MG63 (cell line): ENCODE measurements around the gene CXCR5. TPM values are rescaled to one million over a fixed set of nuclear protein-coding genes. Genes with fewer than 3 reads are reported as not detected.
"Not testable (repeated sequence)": the region's sequence is repeated elsewhere in the genome, so short reads cannot be mapped to it uniquely, and the experiment has no call there.

Source experiments
- DNase-seq: peaks from one replicate; pipeline ENCODE4 v3.0.0-alpha.2; 2020
- H3K27me3 ChIP-seq: fragments of 250-450 bp; sonication (Bioruptor Pico); 2 replicates; pipeline ENCODE4 v1.5.1; 2020; ENCODE audit warnings: mild to moderate bottlenecking, moderate library complexity
- H3K36me3 ChIP-seq: fragments of 250-450 bp; sonication (Bioruptor Pico); 2 replicates; pipeline ENCODE4 v1.5.1; 2020; ENCODE audit warnings: mild to moderate bottlenecking, moderate library complexity
- H3K4me3 ChIP-seq: fragments of 250-450 bp; sonication (Bioruptor Pico); 2 replicates; pipeline ENCODE4 v1.5.1; 2020; ENCODE audit warnings: mild to moderate bottlenecking, moderate library complexity
- H3K9me3 ChIP-seq: fragments of 250-450 bp; sonication (Bioruptor Pico); 2 replicates; pipeline ENCODE4 v1.5.1; 2020; ENCODE audit warnings: mild to moderate bottlenecking, moderate library complexity
- total RNA-seq: library from RNA; depleted of rRNA; stranded (reverse); fragments of >200 nt; shearing (Covaris generic); gene quantifications from 2 replicates; pipeline ENCODE4 v1.2.3, GENCODE V29; 2014; ENCODE audit warnings: low replicate concordance; rRNA removed

CXCR5 gene, protein sequence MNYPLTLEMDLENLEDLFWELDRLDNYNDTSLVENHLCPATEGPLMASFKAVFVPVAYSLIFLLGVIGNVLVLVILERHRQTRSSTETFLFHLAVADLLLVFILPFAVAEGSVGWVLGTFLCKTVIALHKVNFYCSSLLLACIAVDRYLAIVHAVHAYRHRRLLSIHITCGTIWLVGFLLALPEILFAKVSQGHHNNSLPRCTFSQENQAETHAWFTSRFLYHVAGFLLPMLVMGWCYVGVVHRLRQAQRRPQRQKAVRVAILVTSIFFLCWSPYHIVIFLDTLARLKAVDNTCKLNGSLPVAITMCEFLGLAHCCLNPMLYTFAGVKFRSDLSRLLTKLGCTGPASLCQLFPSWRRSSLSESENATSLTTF
- total RNA-seq, result not detected in 2 replicates

DNA sequence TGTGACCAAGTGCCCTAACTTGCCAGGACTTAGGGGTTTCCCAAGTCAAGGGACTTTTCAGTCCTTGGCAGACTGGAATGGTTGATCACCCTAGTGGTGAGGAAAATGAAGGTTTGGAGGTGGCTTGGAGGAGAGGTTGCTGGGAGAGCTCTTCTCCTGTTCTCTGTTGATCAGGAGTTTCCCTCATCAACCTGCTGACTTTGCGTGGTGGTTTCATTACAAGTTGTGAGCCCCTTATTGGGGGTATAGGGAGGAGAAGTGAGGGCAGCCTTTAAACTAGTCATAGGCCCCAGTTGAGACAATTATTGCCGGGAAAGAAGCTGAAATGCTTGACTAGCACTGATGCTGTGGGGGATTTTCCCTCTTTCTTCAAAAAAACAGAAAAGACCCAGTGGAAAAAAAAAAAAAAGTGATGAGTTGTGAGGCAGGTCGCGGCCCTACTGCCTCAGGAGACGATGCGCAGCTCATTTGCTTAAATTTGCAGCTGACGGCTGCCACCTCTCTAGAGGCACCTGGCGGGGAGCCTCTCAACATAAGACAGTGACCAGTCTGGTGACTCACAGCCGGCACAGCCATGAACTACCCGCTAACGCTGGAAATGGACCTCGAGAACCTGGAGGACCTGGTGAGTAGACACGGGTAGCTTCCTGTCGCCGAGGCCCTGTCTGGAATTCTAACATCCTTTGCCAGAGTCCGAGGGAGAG is at the start of gene CXCR5:
Gene CXCR5 (plus strand): TSS at position 525 of the 704 bp plus-strand sequence. CDS start 50 bp downstream, at position 575.
- Histone ChIP-seq H3K27me3 (no peaks in the 10 kb centered on the region), H3K4me3 (no peak within 1 kb of the TSS), H3K36me3 (no peaks in the 10 kb centered on the region), H3K9me3 (no peaks in the 10 kb centered on the region)
- no peak for DNase-seq

DNA sequence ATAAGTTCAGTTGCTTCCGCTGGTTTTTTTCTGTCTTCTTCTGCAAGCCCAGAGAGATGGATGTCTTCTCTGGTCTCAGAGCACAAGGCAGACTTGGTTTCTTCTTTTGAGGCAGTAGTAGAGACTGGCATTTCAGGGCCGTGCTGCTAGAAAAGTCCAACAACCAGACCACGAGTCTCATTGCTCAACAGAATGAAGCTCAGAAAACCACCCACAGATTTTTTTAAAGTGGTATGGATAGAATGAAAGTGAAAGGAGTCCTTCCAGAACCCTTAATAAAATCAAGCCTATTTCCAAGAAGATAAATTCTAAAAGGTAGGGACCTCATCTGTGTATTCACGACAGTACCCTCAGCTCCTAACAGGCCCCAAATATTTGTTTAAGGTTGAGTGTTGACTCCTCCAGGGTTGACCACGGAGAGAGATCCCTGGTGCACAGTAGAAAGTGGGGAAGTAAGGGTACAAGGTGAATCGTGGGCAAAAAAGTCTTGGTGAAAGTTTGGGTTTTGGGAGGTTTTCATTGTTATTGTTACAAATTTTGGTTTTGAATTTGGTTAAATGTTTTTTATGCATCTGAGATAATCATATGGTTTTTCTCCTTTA is 49.2 kb upstream of the CXCR5 start:
- no peak overlapping the region for H3K4me3 ChIP-seq
- no peak for DNase-seq
- no peaks in the 10 kb centered on the region for H3K27me3 ChIP-seq
- H3K9me3 ChIP-seq, result no peaks in the 10 kb centered on the region
- no peaks in the 10 kb centered on the region for H3K36me3 ChIP-seq

DNA sequence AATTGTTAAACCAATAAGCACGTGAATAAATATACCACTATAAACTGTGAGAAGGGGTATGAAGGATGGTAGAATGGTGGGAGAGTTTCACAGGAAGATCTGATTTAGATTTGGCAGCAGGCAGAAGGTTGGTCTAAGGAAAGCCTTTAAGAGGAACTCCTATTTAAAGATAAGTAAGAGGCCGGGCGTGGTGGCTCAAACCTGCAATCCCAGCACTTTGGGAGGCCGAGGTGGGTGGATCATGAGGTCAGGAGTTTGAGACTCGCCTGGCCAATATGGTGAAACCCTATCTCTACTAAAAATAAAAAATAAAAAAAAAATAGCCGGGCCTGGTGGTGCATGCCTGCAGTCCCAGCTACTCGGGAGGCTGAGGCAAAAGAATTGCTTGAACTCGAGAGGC is 45.8 kb upstream of the CXCR5 start:
- Histone ChIP-seq H3K27me3 (no peaks in the 10 kb centered on the region), H3K4me3 (no peak overlapping the region), H3K36me3 (no peaks in the 10 kb centered on the region), H3K9me3 (no peaks in the 10 kb centered on the region)
- no peak for DNase-seq

DNA sequence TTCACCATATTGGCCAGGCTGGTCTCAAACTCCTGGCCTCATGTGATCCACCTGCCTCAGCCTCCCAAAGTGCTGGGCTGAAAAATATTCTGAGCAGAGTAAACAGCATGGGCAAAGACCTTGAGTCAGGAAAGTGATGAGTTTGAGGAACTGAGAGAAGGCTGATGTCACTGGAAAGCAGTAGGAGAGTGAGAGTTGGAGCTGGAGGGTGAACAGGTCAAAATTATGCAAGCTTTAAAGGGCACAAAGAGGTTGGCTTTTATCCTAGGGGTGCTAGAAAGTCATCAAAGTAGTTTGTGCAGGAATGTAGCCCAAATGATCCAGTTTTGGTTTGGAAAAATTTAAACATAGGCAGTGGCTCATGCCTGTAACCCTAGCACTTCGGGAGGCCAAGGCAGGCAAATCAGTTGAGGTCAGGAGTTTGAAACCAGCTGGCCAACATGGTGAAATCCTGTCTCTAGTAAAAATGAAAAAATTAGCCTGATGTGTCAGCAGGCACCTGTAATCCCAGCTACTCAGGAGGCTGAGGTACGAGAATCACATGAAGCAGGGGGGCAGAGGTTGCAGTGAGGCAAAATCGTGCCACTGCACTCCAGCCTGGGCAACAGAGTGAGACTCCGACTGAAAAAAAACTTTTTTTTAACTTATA is 44.7 kb upstream of the CXCR5 start:
- Histone ChIP-seq H3K4me3 (no peak overlapping the region), H3K9me3 (no peaks in the 10 kb centered on the region), H3K27me3 (no peaks in the 10 kb centered on the region), H3K36me3 (no peaks in the 10 kb centered on the region)
- peak; percentile 61 for DNase-seq

DNA sequence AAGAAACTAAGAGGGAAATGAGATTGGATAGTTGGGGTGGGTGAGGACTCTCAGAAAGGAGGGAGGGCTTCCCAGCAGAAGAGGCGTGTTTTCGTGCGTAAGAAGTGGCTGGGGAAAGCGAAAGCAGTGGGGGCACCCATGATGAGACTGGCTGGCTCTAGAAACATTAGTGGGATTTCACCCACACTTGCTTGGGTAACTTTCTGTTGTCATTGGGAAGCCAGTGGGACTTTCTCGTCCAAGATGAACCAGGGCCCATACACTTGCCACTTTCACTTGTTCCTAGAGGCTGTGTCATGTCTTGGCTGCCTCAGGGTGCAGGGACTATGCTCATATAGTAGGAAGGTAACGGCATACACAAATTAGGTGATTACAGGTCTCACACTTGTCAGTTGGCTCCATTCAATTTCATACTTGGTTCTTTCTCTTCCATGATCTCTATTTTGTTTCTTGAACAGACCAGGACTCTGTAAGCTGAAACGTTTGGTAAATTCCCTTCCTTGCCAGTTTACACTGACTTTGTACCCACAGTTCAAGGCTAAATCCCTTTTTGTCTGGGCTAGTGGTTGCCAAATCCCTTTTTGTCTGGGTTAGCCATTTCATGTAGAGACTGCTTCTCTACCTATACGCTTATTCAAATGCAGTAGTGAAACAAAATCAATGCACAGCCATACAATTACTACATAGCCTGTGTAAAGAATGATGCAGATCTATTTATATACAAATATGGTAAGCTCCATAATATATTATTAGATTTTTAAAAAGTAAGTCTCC is 42.0 kb upstream of the CXCR5 start:
- H3K27me3 ChIP-seq, result no peaks in the 10 kb centered on the region
- no peaks in the 10 kb centered on the region for H3K9me3 ChIP-seq
- no peak for DNase-seq
- no peak overlapping the region for H3K4me3 ChIP-seq
- no peaks in the 10 kb centered on the region for H3K36me3 ChIP-seq

DNA sequence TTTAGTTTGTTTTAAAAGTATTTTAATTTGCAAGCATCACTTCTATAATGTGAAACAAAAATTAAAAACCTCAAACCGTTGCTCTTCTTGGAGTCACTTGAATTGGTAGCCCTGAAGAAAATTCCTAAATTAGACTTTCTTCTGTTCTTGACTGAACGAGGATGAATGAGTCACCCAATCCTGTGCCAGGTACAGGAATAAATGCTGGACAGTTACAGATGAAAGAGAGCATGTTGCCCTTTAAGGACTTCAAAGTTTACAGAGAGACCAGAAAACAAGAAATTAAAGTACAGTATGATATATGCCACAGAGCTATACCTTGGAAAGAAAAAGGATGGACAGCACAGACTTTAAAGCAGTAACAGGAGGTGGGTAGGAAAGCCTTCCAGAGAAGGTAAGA is 41.3 kb upstream of the CXCR5 start:
- Histone ChIP-seq H3K4me3 (no peak overlapping the region), H3K9me3 (no peaks in the 10 kb centered on the region), H3K36me3 (no peaks in the 10 kb centered on the region), H3K27me3 (no peaks in the 10 kb centered on the region)
- peak; percentile 59 for DNase-seq

DNA sequence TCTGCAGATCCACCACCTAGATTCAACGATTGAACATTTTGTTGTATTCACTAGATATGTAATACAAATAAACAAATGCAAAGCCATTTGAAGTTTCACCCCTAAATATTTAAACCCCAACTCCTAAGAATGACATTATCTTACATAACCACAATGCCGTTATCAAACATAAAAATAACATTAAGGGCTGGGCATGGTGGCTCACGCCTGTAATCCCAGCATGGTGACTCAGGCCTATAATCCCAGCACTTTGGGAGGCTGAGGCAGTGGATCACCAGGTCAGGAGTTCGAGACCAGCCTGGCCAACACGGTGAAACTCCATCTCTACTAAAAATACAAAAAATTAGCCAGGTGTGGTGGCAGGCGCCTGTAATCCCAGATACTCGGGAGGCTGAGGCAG is 40.8 kb upstream of the CXCR5 start:
- DNase-seq, H3K4me3 ChIP-seq, H3K27me3 ChIP-seq, H3K9me3 ChIP-seq, H3K36me3 ChIP-seq: not testable (repeated sequence)

DNA sequence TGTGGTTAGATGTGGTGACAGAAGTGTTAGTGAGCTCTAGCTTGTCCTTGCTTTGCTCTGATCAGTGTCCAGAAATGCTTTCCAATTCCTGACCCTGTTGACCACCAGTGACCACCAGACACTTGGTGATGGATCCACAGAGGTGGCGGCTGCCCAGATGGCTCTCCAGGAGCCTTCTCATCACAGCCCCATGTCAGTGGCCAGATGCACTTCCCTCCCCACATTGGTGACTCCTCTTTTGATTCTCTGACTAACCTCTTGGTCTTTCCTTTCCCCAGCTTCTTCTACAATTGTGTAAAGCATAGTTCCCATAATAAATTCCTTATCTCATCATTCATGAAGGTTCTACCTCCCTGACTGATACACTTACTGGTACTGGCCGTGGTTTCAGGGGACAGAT is 40.1 kb upstream of the CXCR5 start:
- no peaks in the 10 kb centered on the region for H3K9me3 ChIP-seq
- DNase-seq, result no peak
- H3K4me3 ChIP-seq, result no peak overlapping the region
- H3K36me3 ChIP-seq, result no peaks in the 10 kb centered on the region
- no peaks in the 10 kb centered on the region for H3K27me3 ChIP-seq

DNA sequence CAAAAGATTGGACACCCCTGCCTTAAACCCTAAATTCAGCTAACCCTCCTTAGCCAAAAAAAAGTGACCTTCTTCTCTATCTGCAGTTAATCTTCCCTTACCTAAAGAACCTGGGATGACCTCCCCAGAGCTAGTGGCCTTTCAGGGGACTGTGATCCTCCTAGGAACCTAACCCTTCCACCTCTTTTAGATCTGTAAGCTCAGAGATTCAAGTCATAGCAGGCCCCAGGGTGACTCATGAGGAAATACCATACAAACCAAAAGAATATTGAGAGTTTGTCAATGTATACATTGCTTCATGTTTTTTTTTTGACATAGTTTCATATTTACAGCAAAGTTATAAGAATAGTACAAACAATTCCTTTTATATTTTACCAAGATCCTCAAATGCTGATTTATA is 38.3 kb upstream of the CXCR5 start:
- Histone ChIP-seq H3K36me3 (no peaks in the 10 kb centered on the region), H3K27me3 (no peaks in the 10 kb centered on the region), H3K4me3 (no peak overlapping the region), H3K9me3 (no peaks in the 10 kb centered on the region)
- peak; percentile 50 for DNase-seq

DNA sequence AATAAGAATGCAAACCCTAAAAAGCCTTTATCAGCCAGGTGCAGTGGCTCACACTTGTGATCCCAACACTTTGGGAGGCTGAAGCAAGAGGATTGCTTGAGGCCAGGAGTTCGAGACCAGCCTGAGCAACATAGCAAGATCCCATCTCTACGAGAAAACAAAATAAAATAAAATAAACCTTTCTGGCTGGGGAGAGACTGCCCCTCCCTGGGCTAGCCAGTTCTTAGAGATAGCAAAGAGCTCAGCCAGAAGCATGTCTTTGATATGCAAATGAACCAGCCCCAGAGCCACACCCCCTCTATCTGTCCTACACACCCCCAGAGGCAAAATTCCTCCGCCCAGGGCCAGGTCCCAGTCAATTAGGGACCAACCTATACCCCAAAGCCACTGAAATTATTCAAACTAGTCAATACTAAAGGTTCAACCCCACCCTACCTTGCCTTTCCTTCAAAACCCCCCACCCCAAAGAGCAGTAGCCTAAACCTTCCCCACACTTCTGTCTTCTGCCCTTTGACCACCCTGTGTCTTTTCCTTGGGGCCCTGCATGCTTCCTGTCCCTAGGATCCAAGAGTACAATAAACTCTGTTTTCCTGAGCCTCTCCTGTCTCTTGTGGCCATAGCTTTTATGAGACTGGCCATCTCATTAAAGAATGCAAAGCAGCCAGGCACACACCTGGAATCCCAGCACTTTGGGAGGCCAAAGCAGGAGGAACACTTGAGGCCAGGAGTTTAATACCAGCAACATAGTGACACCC is 37.3 kb upstream of the CXCR5 start:
- DNase-seq, result no peak
- Histone ChIP-seq H3K4me3 (no peak overlapping the region), H3K36me3 (no peaks in the 10 kb centered on the region), H3K27me3 (no peaks in the 10 kb centered on the region), H3K9me3 (no peaks in the 10 kb centered on the region)

DNA sequence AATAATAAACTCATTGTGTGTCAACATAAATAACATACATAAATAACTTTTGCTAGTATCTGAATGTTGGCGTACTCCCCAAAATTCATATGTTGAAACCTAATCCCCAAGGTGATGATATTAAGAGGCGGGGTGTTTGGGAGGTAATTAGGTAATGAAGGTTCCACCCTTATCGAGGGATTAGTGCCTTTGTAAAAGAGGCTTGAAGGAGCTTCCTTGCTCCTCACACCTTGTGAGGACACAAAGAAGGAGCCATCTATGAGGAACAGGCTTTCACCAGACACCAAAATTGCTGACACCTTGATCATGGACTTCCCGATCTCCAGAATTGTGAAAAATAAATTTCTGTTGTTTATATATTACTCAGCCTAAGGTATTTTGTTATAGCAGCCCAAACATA is 33.9 kb upstream of the CXCR5 start:
- Histone ChIP-seq H3K36me3 (no peaks in the 10 kb centered on the region), H3K4me3 (no peak overlapping the region), H3K9me3 (no peaks in the 10 kb centered on the region), H3K27me3 (no peaks in the 10 kb centered on the region)
- DNase-seq, result no peak

DNA sequence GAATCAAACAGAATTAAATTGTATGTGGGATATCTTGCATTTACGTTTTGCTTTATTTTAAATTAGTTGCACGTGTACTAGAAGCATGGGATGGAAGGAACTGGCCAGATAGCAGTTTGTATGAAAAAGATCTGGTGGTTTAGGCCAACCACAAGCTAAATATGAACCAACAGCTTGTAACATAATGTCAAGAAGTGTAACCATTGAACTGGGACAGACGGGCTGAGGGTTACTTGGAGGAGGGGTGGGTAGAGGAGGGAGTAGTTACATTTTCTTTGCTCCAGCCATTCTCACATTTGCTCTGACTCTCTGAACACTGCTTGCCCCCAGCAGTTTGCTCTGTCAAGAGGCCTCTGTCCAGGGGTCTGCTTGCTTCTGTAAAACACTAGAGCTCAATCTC is 31.7 kb upstream of the CXCR5 start:
- H3K36me3 ChIP-seq, result no peaks in the 10 kb centered on the region
- DNase-seq, result no peak
- H3K9me3 ChIP-seq, result no peaks in the 10 kb centered on the region
- no peak overlapping the region for H3K4me3 ChIP-seq
- no peaks in the 10 kb centered on the region for H3K27me3 ChIP-seq

DNA sequence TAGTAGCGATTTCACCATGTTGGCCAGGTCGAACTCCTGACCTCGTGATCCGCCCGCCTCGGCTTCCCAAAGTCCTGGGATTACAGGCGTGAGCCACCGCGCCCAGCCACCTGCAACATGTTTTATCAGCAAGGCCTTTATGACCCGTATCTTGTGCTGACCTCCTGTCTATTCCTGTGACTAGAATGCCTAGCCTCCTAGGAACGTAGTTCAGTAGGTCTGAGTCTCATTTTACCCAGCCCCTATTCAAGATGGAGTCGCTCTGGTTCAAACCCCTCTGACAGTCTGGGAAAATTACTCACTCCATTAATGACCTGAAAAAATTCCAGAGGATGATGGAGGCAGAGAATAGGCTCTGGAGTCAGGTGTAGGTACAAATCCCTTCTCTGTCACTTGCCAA is 30.0 kb upstream of the CXCR5 start:
- Histone ChIP-seq H3K36me3 (no peaks in the 10 kb centered on the region), H3K4me3 (no peak overlapping the region), H3K27me3 (no peaks in the 10 kb centered on the region), H3K9me3 (no peaks in the 10 kb centered on the region)
- no peak for DNase-seq

DNA sequence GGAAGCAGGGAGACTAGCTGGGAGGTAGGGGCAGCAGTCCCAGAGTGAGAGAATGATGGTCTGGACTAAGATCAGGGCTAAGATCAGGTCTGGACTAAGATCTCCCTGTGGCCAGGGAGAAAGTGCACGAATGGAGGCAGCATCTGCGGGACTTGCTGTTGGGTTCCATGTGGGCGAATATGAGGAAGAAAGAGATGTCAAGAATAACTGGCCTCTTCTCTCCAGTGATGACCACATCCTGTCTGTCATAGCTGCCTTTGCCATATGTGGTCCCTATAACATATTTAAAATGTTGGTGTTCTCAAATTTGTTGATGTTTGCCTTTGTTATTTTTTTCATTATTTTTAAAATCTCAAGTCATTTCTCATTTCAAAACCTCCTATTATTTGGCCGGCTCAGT is 27.4 kb upstream of the CXCR5 start:
- no peaks in the 10 kb centered on the region for H3K27me3 ChIP-seq
- no peak for DNase-seq
- no peaks in the 10 kb centered on the region for H3K9me3 ChIP-seq
- no peaks in the 10 kb centered on the region for H3K36me3 ChIP-seq
- no peak overlapping the region for H3K4me3 ChIP-seq

DNA sequence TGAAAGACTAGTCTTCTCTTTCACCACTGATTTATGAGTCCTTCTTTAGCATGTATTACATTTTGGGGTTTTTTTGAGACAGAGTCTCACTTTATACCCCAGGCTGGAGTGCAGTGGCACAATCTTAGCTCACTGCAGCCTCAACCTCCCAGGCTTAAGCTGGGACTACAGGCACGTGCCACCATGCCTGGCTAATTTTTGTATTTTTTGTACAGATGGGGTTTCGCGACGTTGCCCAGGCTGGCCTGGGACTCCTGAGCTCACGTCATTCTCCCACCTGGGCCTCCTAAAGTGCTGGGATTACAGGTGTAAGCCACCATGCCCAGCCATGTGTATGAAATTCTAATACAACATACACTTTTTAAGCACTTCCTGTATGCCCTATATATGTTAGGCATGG is 26.3 kb upstream of the CXCR5 start:
- no peaks in the 10 kb centered on the region for H3K36me3 ChIP-seq
- no peaks in the 10 kb centered on the region for H3K9me3 ChIP-seq
- H3K4me3 ChIP-seq, result no peak overlapping the region
- no peaks in the 10 kb centered on the region for H3K27me3 ChIP-seq
- DNase-seq, result no peak

DNA sequence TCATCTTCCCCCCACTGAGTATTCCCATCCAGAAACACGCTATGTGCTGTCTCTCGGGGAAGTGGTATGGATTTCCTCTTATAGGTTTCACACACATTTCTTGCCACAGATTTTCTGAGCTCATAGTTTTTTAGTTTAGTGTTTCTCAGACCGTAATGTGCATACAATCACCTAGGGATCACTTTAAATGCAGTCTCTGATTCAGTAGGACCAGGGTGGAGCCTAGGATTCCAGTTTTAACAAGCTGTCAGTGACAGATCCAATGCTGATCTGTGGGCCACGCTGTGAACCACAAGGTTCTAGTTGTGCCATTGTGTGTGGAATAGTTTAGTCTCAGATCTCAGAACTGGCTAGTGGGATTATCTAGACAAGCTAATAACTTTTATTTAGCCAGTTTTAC is 23.7 kb upstream of the CXCR5 start:
- no peaks in the 10 kb centered on the region for H3K27me3 ChIP-seq
- DNase-seq, result no peak
- H3K36me3 ChIP-seq, result no peaks in the 10 kb centered on the region
- H3K4me3 ChIP-seq, result no peak overlapping the region
- H3K9me3 ChIP-seq, result no peaks in the 10 kb centered on the region
